ENCODE results near the gene UBE2I. TPM values are rescaled to one million over a fixed set of nuclear protein-coding genes. Genes with fewer than 3 reads are reported as not detected.

UBE2I gene
- total and polyA plus RNA-seq, 9 donors = 30.0 to 114 (median 106) TPM

DNA sequence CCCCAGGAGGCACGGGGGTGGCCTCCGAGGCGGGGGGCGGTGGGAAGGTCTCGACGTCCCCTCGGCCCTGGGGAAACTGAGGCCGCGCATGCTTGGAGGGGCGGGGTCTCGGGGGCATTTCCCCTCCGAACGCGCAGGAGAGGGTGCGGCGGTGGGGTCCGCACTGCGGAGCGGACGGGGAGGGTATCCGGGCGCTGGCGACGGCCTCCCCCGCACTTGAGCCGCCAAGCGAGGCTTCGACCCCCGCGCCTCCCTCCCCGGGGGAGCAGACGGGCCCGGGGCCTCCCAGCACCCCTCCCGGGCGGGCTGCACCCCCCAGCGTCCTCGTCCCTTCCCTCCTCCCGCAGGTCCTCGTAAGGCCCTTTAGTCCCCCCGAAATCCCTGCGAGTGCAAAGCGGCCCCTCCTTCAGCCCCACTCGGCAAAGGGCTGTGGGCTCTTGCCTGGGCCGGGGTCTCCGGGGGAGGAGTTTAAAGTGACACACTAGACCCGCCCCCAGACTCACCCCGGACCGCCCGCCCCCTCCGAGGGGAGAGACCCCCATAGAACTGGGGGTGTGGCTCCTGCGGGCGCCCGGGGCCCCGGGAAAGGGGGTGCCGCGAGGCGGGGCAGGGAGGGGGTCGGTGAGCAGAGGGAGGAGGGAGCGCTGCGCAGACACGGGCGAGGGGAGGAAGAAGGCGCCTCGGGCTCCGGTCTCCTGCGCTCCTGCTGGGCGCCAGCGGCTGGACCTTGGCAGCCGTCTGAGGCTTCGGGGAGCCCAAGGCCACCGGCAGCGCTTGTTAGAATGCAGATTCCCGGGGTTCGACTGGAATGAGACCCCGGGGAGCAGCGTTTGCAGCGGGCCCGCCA lies 24.6 kb downstream of the UBE2I start:
- Histone ChIP-seq H3K4me3 (ENCODE audit: low read length) (no peak overlapping the region), H3K27me3 (ENCODE audit: control insufficient read depth, insufficient read depth, low read length) (peaks cover 80% of the 10 kb centered on the region), H3K4me1 (ENCODE audit: control insufficient read depth, insufficient read depth, low read length) (peaks cover 21% of the 10 kb centered on the region), H3K36me3 (ENCODE audit: control insufficient read depth, insufficient read depth, low read length) (no peaks in the 10 kb centered on the region), H3K27ac (ENCODE audit: low read length) (no peak overlapping the region), H3K9me3 (replicated peaks; ENCODE audit: control insufficient read depth, low read depth, low read length) (no peaks in the 10 kb centered on the region)
- under 1% methylated on average over 60 of the region's 78 CpGs for WGBS (ENCODE audit: insufficient coverage)
- DNase-seq = no peak

DNA sequence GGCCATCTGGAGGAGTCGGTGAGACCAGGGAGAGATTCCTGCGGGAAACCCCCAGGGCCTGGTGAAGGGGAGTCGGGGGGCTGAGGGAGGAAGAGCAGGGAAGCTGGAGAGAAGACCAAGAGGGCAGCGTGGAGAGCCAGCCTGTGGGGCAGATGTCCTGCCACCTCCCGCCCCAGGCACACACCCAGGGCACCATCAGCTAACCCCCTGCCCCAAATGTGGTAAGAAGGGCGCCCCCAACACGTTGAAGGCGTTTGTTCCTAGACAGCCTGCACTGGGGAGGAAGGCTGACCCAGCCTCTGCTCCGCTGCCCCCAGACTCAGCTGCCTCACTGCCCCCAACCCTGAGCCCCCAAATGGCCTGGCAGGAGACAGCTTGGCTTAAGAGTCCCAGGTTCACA lies 25.3 kb downstream of the UBE2I start:
- Histone ChIP-seq H3K9me3 (replicated peaks; ENCODE audit: control insufficient read depth, low read depth, low read length) (no peaks in the 10 kb centered on the region), H3K4me3 (ENCODE audit: low read length) (no peak overlapping the region), H3K27ac (ENCODE audit: low read length) (no peak overlapping the region), H3K27me3 (ENCODE audit: control insufficient read depth, insufficient read depth, low read length) (peaks cover 80% of the 10 kb centered on the region), H3K36me3 (ENCODE audit: control insufficient read depth, insufficient read depth, low read length) (no peaks in the 10 kb centered on the region), H3K4me1 (ENCODE audit: control insufficient read depth, insufficient read depth, low read length) (peaks cover 21% of the 10 kb centered on the region)
- DNase-seq = no peak
- 26% methylated on average over 7 of the region's 9 CpGs for WGBS (ENCODE audit: insufficient coverage)

DNA sequence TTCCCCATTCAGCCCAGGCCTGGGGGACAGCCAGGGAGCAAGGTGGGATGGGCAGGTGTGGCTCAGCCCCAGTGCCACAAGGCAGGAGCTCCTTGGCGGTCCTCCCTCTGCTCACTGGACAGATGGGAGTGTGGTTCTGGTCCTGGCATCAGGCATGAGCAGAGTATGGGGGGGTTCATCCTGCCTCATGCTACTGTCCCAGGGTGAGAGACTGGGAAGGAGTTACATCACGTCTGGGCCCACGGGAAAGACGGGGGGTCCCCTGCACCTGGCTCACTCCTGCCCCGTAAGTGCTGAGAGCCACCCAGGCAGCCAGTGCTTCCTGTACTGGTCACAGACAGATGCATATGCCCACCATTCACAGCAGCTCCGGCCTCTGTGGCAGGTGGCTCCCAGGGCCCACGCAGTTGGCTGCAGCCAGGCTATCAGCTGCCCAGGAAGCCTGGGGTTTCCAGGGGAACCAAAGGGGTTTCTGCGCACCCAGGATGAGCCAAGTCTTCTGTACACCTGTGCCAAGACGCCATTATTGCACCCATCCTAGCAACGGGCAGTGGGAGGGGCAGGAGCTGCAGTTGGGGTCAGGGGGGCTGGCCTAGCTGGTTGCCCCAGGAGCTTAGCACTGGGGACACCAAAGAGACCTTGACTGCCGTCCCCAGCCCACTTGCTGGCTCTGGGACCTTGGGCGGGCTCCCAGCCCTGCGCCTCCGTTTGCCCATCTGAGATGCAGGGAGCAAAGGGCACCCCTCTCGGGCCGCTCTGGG lies 26.0 kb downstream of the UBE2I start:
- Histone ChIP-seq H3K4me1 (ENCODE audit: control insufficient read depth, insufficient read depth, low read length) (peaks cover 21% of the 10 kb centered on the region), H3K4me3 (ENCODE audit: low read length) (no peak overlapping the region), H3K9me3 (replicated peaks; ENCODE audit: control insufficient read depth, low read depth, low read length) (no peaks in the 10 kb centered on the region), H3K27me3 (ENCODE audit: control insufficient read depth, insufficient read depth, low read length) (peaks cover 73% of the 10 kb centered on the region), H3K36me3 (ENCODE audit: control insufficient read depth, insufficient read depth, low read length) (no peaks in the 10 kb centered on the region), H3K27ac (ENCODE audit: low read length) (no peak overlapping the region)
- DNase-seq = no peak
- 54% methylated on average over 9 of the region's 16 CpGs for WGBS (ENCODE audit: insufficient coverage)

GRCh38 chr16:1335996-1336395 lies 26.6 kb downstream of the UBE2I start:
- WGBS (ENCODE audit: insufficient coverage) = 0% methylated on average over 8 of the region's 12 CpGs
- Histone ChIP-seq H3K4me3 (ENCODE audit: low read length) (no peak overlapping the region), H3K9me3 (replicated peaks; ENCODE audit: control insufficient read depth, low read depth, low read length) (no peaks in the 10 kb centered on the region), H3K27ac (ENCODE audit: low read length) (no peak overlapping the region), H3K36me3 (ENCODE audit: control insufficient read depth, insufficient read depth, low read length) (no peaks in the 10 kb centered on the region), H3K27me3 (ENCODE audit: control insufficient read depth, insufficient read depth, low read length) (peaks cover 67% of the 10 kb centered on the region), H3K4me1 (ENCODE audit: control insufficient read depth, insufficient read depth, low read length) (peaks cover 21% of the 10 kb centered on the region)
- no peak for DNase-seq

- no peak for DNase-seq
- WGBS (ENCODE audit: insufficient coverage) = 73% methylated on average over 15 of the region's 15 CpGs
- H3K27ac ChIP-seq (ENCODE audit: low read length) = no peak overlapping the region
- no peaks in the 10 kb centered on the region for H3K36me3 ChIP-seq (ENCODE audit: control insufficient read depth, insufficient read depth, low read length)
- H3K27me3 ChIP-seq (ENCODE audit: control insufficient read depth, insufficient read depth, low read length) = peaks cover 61% of the 10 kb centered on the region
- peaks cover 19% of the 10 kb centered on the region for H3K4me1 ChIP-seq (ENCODE audit: control insufficient read depth, insufficient read depth, low read length)
- no peaks in the 10 kb centered on the region for H3K9me3 ChIP-seq (replicated peaks; ENCODE audit: control insufficient read depth, low read depth, low read length)
- no peak overlapping the region for H3K4me3 ChIP-seq (ENCODE audit: low read length)
These were observed 27.2 kb downstream of the UBE2I start for GRCh38 chr16:1336619-1337018.

GRCh38 chr16:1337486-1337885 lies 28.1 kb downstream of the UBE2I start:
- no peaks in the 10 kb centered on the region for H3K9me3 ChIP-seq (replicated peaks; ENCODE audit: control insufficient read depth, low read depth, low read length)
- peaks cover 52% of the 10 kb centered on the region for H3K27me3 ChIP-seq (ENCODE audit: control insufficient read depth, insufficient read depth, low read length)
- peaks cover 15% of the 10 kb centered on the region for H3K4me1 ChIP-seq (ENCODE audit: control insufficient read depth, insufficient read depth, low read length)
- H3K36me3 ChIP-seq (ENCODE audit: control insufficient read depth, insufficient read depth, low read length) = no peaks in the 10 kb centered on the region
- DNase-seq = no peak
- no peak overlapping the region for H3K4me3 ChIP-seq (ENCODE audit: low read length)
- WGBS (ENCODE audit: insufficient coverage) = 33% methylated on average over 7 of the region's 9 CpGs
- H3K27ac ChIP-seq (ENCODE audit: low read length) = no peak overlapping the region

- Histone ChIP-seq H3K27ac (ENCODE audit: low read length) (no peak overlapping the region), H3K4me3 (ENCODE audit: low read length) (no peak overlapping the region), H3K4me1 (ENCODE audit: control insufficient read depth, insufficient read depth, low read length) (peaks cover 14% of the 10 kb centered on the region), H3K36me3 (ENCODE audit: control insufficient read depth, insufficient read depth, low read length) (no peaks in the 10 kb centered on the region), H3K9me3 (replicated peaks; ENCODE audit: control insufficient read depth, low read depth, low read length) (no peaks in the 10 kb centered on the region), H3K27me3 (ENCODE audit: control insufficient read depth, insufficient read depth, low read length) (peaks cover 45% of the 10 kb centered on the region)
- WGBS (ENCODE audit: insufficient coverage) = 59% methylated on average over 19 of the region's 30 CpGs
- no peak for DNase-seq
These were observed 28.8 kb downstream of the UBE2I start for GRCh38 chr16:1338119-1338730.

GRCh38 chr16:1338855-1339675 lies 29.6 kb downstream of the UBE2I start:
- Histone ChIP-seq H3K27ac (ENCODE audit: low read length) (no peak overlapping the region), H3K4me3 (ENCODE audit: low read length) (no peak overlapping the region), H3K9me3 (replicated peaks; ENCODE audit: control insufficient read depth, low read depth, low read length) (no peaks in the 10 kb centered on the region), H3K36me3 (ENCODE audit: control insufficient read depth, insufficient read depth, low read length) (no peaks in the 10 kb centered on the region), H3K27me3 (ENCODE audit: control insufficient read depth, insufficient read depth, low read length) (peaks cover 39% of the 10 kb centered on the region), H3K4me1 (ENCODE audit: control insufficient read depth, insufficient read depth, low read length) (peaks cover 10% of the 10 kb centered on the region)
- no peak for DNase-seq
- 68% methylated on average over 26 of the region's 31 CpGs for WGBS (ENCODE audit: insufficient coverage)

DNA sequence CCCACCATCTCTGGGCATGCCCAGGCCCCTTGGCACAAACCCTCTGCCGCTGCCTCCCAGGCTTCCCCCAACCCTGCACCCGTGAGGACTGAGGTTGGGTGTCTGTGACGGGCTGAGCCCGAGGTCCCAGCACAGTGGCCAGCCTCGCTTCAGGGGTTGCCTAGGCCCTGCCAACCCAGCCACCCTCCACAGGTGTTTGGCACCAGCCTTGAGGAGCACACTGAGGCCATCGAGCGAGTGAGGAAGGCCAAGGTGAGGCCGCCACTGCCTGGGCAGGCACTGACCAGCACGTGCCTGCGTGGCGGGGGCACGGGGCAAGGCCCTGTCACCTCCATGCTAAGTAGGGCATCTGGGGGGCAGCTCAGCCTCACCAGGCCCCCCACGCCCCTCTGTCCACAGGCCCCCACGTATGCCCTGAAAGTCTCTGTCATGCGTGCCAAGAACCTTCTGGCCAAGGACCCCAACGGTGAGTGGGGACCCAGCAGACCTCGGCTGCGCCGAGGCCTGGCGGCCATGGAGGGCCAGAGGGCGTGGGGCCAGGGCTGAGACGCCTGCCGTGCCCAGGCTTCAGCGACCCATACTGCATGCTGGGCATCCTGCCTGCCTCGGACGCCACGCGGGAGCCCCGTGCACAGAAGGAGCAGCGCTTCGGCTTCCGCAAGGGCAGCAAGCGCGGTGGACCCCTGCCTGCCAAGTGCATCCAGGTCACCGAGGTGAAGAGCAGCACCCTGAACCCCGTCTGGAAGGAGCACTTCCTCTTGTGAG lies 31.5 kb downstream of the UBE2I start:
- Histone ChIP-seq H3K27ac (ENCODE audit: low read length) (no peak overlapping the region), H3K9me3 (replicated peaks; ENCODE audit: control insufficient read depth, low read depth, low read length) (no peaks in the 10 kb centered on the region), H3K4me3 (ENCODE audit: low read length) (no peak overlapping the region), H3K4me1 (ENCODE audit: control insufficient read depth, insufficient read depth, low read length) (peaks cover 9% of the 10 kb centered on the region), H3K27me3 (ENCODE audit: control insufficient read depth, insufficient read depth, low read length) (peaks cover 20% of the 10 kb centered on the region), H3K36me3 (ENCODE audit: control insufficient read depth, insufficient read depth, low read length) (no peaks in the 10 kb centered on the region)
- 85% methylated on average over 35 of the region's 36 CpGs for WGBS (ENCODE audit: insufficient coverage)
- DNase-seq = no peak
